Right atrium auricular region (tissue), 2 donors: ENCODE results near the gene RPGR. TPM values are rescaled to one million over a fixed set of nuclear protein-coding genes. Genes with fewer than 3 reads are reported as not detected.

ENCODE experiments used
- DNase-seq: peaks from one replicate; pipeline ENCODE4 v3.0.0-alpha.2; 2019; ENCODE audit warnings: low spot score
- H3K27ac ChIP-seq, 2 donors: fragments of 200-600 bp; sonication (generic); 1 replicate in 1 of 2; 2 replicates in 1 of 2; pipeline ENCODE4 v1.5.1; 2016 to 2019
- H3K27me3 ChIP-seq, 2 donors: fragments of 200-600 bp; sonication (generic); one replicate each; pipeline versions ENCODE4 v1.5.1 to v1.6.0; 2017 to 2019
- H3K36me3 ChIP-seq: fragments of 200-600 bp; sonication (generic); one replicate; pipeline ENCODE4 v1.5.1; 2016
- H3K4me1 ChIP-seq, 2 donors: fragments of 200-600 bp; sonication (generic); one replicate each; pipeline versions ENCODE4 v1.5.1 to v1.6.0; 2017 to 2019
- H3K4me3 ChIP-seq, 2 donors: fragments of 200-600 bp; sonication (generic); 1 replicate in 1 of 2; 2 replicates in 1 of 2; pipeline ENCODE4 v1.5.1; 2017 to 2019; ENCODE audit warnings: mild to moderate bottlenecking in 1 of 2, moderate library complexity in 1 of 2
- H3K9me3 ChIP-seq, 2 donors: fragments of 200-600 bp; sonication (generic); one replicate each; pipeline ENCODE4 v1.5.1; 2019
- total RNA-seq, 2 donors: library from RNA; depleted of rRNA; stranded (reverse); fragments of >200 nt; gene quantifications; one replicate each; pipeline ENCODE4 v1.1.0, GENCODE V29; 2016
- TF ChIP-seq, protein P1 (sequence below), 2 donors: fragments of 200-600 bp; sonication (generic); IDR thresholded peaks; one replicate each; pipeline ENCODE4 v1.5.1; 2019; ENCODE audit warnings: antibody characterized with exemption in 2 of 2

Gene RPGR
- total RNA-seq, 2 donors from 2014 or later: 4.6 to 11.0 TPM

DNA sequence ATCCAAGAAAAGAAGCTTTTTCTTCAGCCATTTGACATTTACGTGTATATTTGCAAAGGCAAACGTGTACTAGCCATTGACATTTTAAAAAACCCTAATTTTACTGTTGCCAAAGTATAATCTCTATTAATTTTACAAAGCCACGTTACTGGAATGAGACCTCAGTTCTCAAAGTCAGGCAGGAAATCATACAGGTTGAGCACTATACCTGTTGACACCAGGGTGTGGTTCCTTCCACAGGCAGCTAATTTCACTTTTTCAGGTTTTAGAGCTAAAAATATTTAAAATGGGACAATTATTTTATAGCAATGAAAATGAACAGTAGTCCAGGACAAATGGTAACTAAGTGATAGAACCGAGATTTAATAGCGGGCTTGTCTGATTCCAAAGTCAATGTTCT is 6.5 kb downstream of the RPGR start:
- H3K4me1 ChIP-seq: peaks cover 0 to 7% of the 10 kb centered on the region in 2 donors

DNA sequence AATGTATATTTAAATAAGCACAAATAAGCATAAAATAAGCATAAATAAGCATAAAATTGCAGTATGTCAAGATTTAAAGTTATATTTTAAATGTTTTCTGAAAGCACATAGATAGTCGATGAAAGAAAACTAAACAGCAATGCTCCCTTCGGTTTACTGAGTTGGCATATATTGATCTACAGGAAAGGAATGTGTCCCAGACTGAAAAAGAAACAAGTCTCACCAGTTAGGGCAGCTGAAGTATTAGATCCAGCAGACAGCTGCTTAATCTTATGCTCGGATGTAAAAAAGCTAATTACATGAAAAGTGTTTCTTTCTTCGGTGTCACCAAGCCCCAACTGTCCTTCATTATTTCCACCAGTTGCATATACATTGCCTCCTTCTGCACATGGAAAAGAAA is 8.7 kb downstream of the RPGR start:
- no peaks in the 10 kb centered on the region for H3K36me3 ChIP-seq
- no peaks in the 10 kb centered on the region for H3K9me3 ChIP-seq
- no peak overlapping the region for H3K4me3 ChIP-seq
- peaks cover 0 to 2% of the 10 kb centered on the region in 2 donors for H3K4me1 ChIP-seq
- H3K27me3 ChIP-seq: no peaks in the 10 kb centered on the region
- H3K27ac ChIP-seq: no peak overlapping the region
- TF ChIP-seq, protein P1, sequence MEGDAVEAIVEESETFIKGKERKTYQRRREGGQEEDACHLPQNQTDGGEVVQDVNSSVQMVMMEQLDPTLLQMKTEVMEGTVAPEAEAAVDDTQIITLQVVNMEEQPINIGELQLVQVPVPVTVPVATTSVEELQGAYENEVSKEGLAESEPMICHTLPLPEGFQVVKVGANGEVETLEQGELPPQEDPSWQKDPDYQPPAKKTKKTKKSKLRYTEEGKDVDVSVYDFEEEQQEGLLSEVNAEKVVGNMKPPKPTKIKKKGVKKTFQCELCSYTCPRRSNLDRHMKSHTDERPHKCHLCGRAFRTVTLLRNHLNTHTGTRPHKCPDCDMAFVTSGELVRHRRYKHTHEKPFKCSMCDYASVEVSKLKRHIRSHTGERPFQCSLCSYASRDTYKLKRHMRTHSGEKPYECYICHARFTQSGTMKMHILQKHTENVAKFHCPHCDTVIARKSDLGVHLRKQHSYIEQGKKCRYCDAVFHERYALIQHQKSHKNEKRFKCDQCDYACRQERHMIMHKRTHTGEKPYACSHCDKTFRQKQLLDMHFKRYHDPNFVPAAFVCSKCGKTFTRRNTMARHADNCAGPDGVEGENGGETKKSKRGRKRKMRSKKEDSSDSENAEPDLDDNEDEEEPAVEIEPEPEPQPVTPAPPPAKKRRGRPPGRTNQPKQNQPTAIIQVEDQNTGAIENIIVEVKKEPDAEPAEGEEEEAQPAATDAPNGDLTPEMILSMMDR (IDR thresholded peaks at IDR 0.05): no peak
- no peak for DNase-seq

More for the DNA sequence above, 6.5 kb downstream of the RPGR start:
- DNase-seq: no peak
- Histone ChIP-seq H3K4me3 (no peak overlapping the region), H3K36me3 (no peaks in the 10 kb centered on the region), H3K9me3 (no peaks in the 10 kb centered on the region), H3K27me3 (no peaks in the 10 kb centered on the region), H3K27ac (no peak overlapping the region)
- TF ChIP-seq, protein P1 (IDR thresholded peaks at IDR 0.05): no peak

GRCh38 chrX:38318196-38318595 is 9.1 kb downstream of the RPGR start:
- Histone ChIP-seq H3K4me1 (no peaks in the 10 kb centered on the region), H3K4me3 (no peak overlapping the region), H3K9me3 (no peaks in the 10 kb centered on the region), H3K27ac (no peak overlapping the region), H3K27me3 (no peaks in the 10 kb centered on the region), H3K36me3 (no peaks in the 10 kb centered on the region)
- TF ChIP-seq, protein P1 (IDR thresholded peaks at IDR 0.05): no peak
- DNase-seq: no peak

GRCh38 chrX:38315186-38315585 is 12.1 kb downstream of the RPGR start:
- DNase-seq: no peak
- Histone ChIP-seq H3K4me3 (no peak overlapping the region), H3K9me3 (no peaks in the 10 kb centered on the region), H3K36me3 (no peaks in the 10 kb centered on the region), H3K27me3 (no peaks in the 10 kb centered on the region), H3K4me1 (no peaks in the 10 kb centered on the region), H3K27ac (no peak overlapping the region)
- TF ChIP-seq, protein P1 (IDR thresholded peaks at IDR 0.05): no peak

- Histone ChIP-seq H3K4me1 (no peaks in the 10 kb centered on the region), H3K36me3 (no peaks in the 10 kb centered on the region), H3K27me3 (no peaks in the 10 kb centered on the region), H3K27ac (no peak overlapping the region), H3K4me3 (no peak overlapping the region), H3K9me3 (no peaks in the 10 kb centered on the region)
- TF ChIP-seq, protein P1 (IDR thresholded peaks at IDR 0.05): no peak
- DNase-seq: no peak
Measured at GRCh38 chrX:38313190-38313589, 14.1 kb downstream of the RPGR start.

DNA sequence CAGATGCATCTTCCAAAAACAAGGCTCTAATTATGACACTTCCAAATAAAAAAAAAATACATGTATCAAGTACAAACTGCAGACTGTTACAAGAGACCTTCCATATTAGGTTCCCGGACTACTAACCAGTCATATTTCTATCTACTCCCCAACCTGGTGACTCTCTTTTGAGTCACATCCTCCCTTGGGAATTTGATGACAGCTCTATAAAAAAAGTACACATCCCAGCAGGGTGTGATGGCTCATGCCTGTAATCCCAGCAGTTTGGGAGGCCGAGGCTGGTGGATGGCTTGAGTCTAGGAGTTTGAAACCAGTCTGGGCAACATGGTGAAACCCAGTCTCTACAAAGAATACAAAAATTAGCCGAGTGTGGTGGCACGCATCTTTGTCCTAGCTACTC is 14.9 kb downstream of the RPGR start:
- no peaks in the 10 kb centered on the region for H3K27me3 ChIP-seq
- no peak overlapping the region for H3K4me3 ChIP-seq
- H3K27ac ChIP-seq: no peak overlapping the region
- no peaks in the 10 kb centered on the region for H3K4me1 ChIP-seq
- no peaks in the 10 kb centered on the region for H3K36me3 ChIP-seq
- TF ChIP-seq, protein P1 (IDR thresholded peaks at IDR 0.05): no peak
- no peaks in the 10 kb centered on the region for H3K9me3 ChIP-seq
- no peak for DNase-seq
